Esophagus squamous epithelium (tissue), 4 donors: ENCODE measurements around the gene CSRP1.

Experiments used
- POLR2A ChIP-seq, 4 donors: fragments of 450-650 bp; IDR thresholded peaks; one replicate each; pipeline ENCODE4 v1.6.1; 2017; ENCODE audit warnings: antibody characterized with exemption in 4 of 4, mild to moderate bottlenecking in 4 of 4, moderate library complexity in 3 of 4
- TF ChIP-seq, protein P1 (sequence below), 6 experiments: fragments of 450-650 bp in 4 of 6; fragments of 200-600 bp in 2 of 6; sonication (generic) in 2 of 6; IDR thresholded peaks; one replicate each; pipeline ENCODE4 v1.5.1; 2016 to 2019; ENCODE audit warnings: antibody characterized with exemption in 6 of 6, mild to moderate bottlenecking in 4 of 6, moderate library complexity in 4 of 6

DNA sequence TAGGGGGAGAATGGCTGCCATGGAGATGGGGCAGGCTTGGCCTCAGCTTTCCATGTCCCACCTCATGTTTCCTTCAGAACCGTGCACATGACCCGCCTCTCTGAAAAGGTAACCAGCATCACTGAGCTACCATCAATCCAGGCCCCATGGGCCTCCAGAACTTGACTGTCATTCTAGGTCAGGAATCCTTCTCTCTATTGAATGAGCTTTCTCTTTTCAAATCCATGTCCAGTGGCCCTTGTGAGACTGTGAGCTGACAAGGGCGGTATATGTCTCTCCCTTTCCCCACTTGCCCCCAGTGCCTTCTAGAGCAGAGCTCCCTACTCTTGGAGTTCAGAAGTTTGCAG is 4.4 kb downstream of the CSRP1 start:
- TF ChIP-seq, protein P1, sequence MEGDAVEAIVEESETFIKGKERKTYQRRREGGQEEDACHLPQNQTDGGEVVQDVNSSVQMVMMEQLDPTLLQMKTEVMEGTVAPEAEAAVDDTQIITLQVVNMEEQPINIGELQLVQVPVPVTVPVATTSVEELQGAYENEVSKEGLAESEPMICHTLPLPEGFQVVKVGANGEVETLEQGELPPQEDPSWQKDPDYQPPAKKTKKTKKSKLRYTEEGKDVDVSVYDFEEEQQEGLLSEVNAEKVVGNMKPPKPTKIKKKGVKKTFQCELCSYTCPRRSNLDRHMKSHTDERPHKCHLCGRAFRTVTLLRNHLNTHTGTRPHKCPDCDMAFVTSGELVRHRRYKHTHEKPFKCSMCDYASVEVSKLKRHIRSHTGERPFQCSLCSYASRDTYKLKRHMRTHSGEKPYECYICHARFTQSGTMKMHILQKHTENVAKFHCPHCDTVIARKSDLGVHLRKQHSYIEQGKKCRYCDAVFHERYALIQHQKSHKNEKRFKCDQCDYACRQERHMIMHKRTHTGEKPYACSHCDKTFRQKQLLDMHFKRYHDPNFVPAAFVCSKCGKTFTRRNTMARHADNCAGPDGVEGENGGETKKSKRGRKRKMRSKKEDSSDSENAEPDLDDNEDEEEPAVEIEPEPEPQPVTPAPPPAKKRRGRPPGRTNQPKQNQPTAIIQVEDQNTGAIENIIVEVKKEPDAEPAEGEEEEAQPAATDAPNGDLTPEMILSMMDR (IDR thresholded peaks at IDR 0.05), result no peak
- no peak for TF ChIP-seq POLR2A (IDR thresholded peaks at IDR 0.05)
